GM12874 (cell line): ENCODE data around the gene PRR20A.
"Not testable (repeated sequence)": the region's sequence is repeated elsewhere in the genome, so short reads cannot be mapped to it uniquely, and the experiment has no call there.

Experiments used
- CTCF ChIP-seq: IDR thresholded peaks from 2 replicates; pipeline ENCODE4 v1.5.1; 2011; ENCODE audit warnings: low read depth, mild to moderate bottlenecking, control low read depth, low read length, moderate library complexity; ENCODE audit not compliant: insufficient read depth

PRR20A gene

GRCh38 chr13:57147188-57147587 lies 6.5 kb downstream of the PRR20A start, which contains the start of gene PRR20B:
Gene PRR20B, plus strand, starts transcription at chr13:57147488. Its CDS starts 387 bp downstream, at chr13:57147875.
- TF ChIP-seq CTCF: not testable (repeated sequence)

GRCh38 chr13:57153761-57154160 lies 13.0 kb downstream of the PRR20A start, which contains the start of gene PRR20C:
Gene PRR20C, plus strand, starts transcription at chr13:57154061. Its CDS starts 387 bp downstream, at chr13:57154448.
- TF ChIP-seq CTCF: not testable (repeated sequence)

- not testable (repeated sequence) for TF ChIP-seq CTCF
Measured at GRCh38 chr13:57160332-57160731, 19.6 kb downstream of the PRR20A start, which contains the start of gene PRR20D. Gene PRR20D, plus strand, starts transcription at chr13:57160632. Its CDS starts 387 bp downstream, at chr13:57161019.

GRCh38 chr13:57166897-57167296 lies 26.2 kb downstream of the PRR20A start, which contains the start of gene PRR20E:
Gene PRR20E, plus strand, starts transcription at chr13:57167197. Its CDS starts 387 bp downstream, at chr13:57167584.
- not testable (repeated sequence) for TF ChIP-seq CTCF

- no peak for TF ChIP-seq CTCF
Measured at GRCh38 chr13:57191667-57192066, 50.9 kb downstream of the PRR20A start.
